Testis (tissue), 3 donors: ENCODE results near the gene PLCB1. TPM values are rescaled to one million over a fixed set of nuclear protein-coding genes. Genes with fewer than 3 reads are reported as not detected.

ENCODE experiments used
- DNase-seq: peaks from one replicate; pipeline ENCODE4 v3.0.0-alpha.2; 2019
- H3K27ac ChIP-seq, 2 donors: fragments of 200-600 bp; sonication (generic); one replicate each; pipeline ENCODE4 v1.5.1; 2019
- H3K27me3 ChIP-seq: fragments of 200-600 bp; sonication (generic); one replicate; pipeline ENCODE4 v1.5.1; 2019
- H3K36me3 ChIP-seq: fragments of 200-600 bp; sonication (generic); one replicate; pipeline ENCODE4 v1.5.1; 2017; ENCODE audit warnings: low read depth; ENCODE audit errors: missing control alignments
- H3K4me1 ChIP-seq: fragments of 200-600 bp; sonication (generic); one replicate; pipeline ENCODE4 v1.5.1; 2019
- H3K4me3 ChIP-seq, 2 donors: fragments of 200-600 bp; sonication (generic); one replicate each; pipeline ENCODE4 v1.5.1; 2017 to 2019
- H3K9me3 ChIP-seq: fragments of 200-600 bp; sonication (generic); one replicate; pipeline ENCODE4 v1.5.1; 2017
- POLR2A ChIP-seq: fragments of 450-650 bp; IDR thresholded peaks from one replicate; pipeline ENCODE4 v1.6.1; 2017; ENCODE audit warnings: antibody characterized with exemption, mild to moderate bottlenecking, moderate library complexity
- WGBS, 2 donors: methylation state at CpG; one replicate each; pipeline ENCODE4 v1.1.5; 2018; 5-methylcytosine and 5-hydroxymethylcytosine counted together
- intact Hi-C: fragments of 100-400 bp; cut with DNase I; formaldehyde crosslinking; loops from one replicate; pipeline ENCODE4 v1.15.1; 2023; ENCODE audit warnings: low total_unique reads
- polyA plus RNA-seq: library from polyadenylated mRNA; stranded (reverse); fragments of 350-450 nt; fragmentation: Illumina TruSeq; extraction: RNeasy Lipid Tissue Mini Kit (QIAGEN cat#74804); gene quantifications from one replicate; pipeline ENCODE4 v1.2.3, GENCODE V29; 2014; ENCODE audit warnings: low read depth, low replicate concordance; ENCODE audit not compliant: insufficient read depth
- total RNA-seq, 2 donors: library from RNA; depleted of rRNA; stranded (reverse); fragments of >200 nt; gene quantifications; one replicate each; pipeline ENCODE4 v1.2.3, GENCODE V29; 2016
- TF ChIP-seq, protein P1 (sequence below), 3 experiments: fragments of 450-650 bp in 2 of 3; fragments of 200-600 bp in 1 of 3; sonication (generic) in 1 of 3; IDR thresholded peaks; one replicate each; pipeline ENCODE4 v1.5.1; 2016 to 2019; ENCODE audit warnings: antibody characterized with exemption in 3 of 3, mild to moderate bottlenecking in 2 of 3, moderate library complexity in 1 of 3

The PLCB1 gene
- total and polyA plus RNA-seq, 3 donors from 2014 or later, result 3.1 to 9.8 (median 8.2) TPM

DNA sequence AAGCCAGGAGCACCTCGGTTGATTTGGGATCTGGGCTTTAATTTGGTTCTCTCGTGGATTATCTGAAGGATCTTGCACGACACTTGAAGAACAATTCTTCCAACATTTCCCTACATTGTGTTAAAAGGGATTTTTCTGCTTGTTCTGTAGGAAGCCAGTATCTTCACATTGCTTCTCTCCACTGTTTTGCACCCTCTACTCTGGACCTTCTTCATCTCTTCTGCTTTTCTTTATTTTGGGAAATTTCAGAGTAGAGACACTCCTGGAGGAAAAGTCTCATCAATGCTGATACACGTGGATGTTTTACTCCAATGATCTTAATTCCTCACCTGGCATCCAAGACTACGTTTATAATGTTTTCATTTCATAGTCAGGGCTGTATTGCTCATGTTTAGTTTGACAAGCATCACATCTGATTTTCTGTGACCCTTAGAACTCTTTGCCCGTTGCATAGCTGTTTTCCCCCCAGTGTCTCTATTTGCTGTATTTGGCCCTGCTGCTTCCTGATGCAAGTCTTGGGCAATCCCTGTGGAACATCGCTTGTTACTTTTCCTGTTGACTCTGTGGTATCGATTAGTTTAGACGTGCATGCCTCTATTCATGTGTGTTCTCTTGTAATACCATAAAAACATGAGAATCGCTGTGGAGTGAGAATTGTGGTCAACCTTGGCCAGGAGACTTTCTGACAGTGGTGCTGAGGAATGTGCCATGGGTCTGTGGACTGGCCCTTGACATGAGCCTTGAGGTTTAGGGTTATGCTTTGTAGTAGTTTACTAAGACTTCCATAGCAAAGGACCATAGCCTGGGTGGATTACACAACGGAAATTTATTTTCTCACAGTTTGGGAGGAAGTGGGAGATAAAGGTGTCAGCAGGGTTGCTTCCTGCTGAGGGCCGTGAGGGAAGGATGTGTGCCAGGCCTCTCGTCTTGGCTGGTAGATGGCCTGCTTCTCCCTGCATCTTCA lies 12.5 kb downstream of the PLCB1 start:
- no peak for DNase-seq
- intact Hi-C loops, result no loop called here
- Histone ChIP-seq H3K9me3 (no peaks in the 10 kb centered on the region), H3K27me3 (no peaks in the 10 kb centered on the region), H3K27ac (no peak overlapping the region), H3K4me1 (no peaks in the 10 kb centered on the region), H3K4me3 (no peak overlapping the region), H3K36me3 (no peaks in the 10 kb centered on the region)
- no peak for TF ChIP-seq POLR2A
- TF ChIP-seq, protein P1, sequence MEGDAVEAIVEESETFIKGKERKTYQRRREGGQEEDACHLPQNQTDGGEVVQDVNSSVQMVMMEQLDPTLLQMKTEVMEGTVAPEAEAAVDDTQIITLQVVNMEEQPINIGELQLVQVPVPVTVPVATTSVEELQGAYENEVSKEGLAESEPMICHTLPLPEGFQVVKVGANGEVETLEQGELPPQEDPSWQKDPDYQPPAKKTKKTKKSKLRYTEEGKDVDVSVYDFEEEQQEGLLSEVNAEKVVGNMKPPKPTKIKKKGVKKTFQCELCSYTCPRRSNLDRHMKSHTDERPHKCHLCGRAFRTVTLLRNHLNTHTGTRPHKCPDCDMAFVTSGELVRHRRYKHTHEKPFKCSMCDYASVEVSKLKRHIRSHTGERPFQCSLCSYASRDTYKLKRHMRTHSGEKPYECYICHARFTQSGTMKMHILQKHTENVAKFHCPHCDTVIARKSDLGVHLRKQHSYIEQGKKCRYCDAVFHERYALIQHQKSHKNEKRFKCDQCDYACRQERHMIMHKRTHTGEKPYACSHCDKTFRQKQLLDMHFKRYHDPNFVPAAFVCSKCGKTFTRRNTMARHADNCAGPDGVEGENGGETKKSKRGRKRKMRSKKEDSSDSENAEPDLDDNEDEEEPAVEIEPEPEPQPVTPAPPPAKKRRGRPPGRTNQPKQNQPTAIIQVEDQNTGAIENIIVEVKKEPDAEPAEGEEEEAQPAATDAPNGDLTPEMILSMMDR (IDR thresholded peaks at IDR 0.05), result no peak
- WGBS, 2 donors, result 88 to 91% methylated on average over 13 of the region's 13 CpGs

DNA sequence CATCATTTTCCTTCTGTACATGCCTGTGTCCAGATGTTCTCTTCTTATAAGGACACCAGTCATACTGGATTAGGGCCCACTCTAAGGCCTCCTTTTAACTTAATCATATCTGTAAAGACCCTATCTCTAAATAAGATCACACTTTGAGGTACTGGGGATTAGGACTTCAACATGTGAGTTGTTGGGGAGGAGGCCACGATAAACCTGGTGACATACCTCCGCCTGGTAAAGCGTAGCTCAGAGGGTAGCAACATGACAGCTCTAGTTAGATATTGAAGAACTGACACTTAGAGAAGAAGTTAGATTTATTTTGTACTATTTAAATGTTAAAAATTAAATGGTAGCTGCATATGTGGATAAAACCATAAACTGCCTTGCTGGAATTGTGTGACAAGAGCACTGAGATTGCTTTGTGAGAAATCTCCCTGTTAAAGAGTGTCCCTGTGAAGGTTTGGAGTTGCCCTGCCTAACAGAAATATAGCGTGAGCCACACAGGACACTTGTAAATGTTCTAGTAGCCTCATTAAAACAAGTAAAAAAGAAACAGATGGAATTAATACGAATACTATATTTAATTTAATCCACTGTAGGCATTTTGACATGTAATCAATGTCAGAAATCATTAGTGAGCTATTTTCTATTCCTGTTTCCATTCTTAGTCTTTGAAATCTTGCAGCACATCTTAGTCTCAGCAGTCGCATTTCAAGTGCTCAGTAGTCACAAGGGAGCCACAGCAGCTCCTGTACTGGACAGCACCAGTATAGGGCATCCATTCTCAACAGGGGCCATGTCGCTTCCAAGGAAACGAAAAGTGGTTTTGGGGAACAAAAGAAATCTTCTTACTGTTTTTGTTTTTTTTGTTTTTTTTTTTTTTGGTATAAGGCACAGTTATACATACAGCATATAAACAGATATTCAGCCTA lies 13.4 kb downstream of the PLCB1 start:
- no peak for DNase-seq
- Histone ChIP-seq H3K27me3 (no peaks in the 10 kb centered on the region), H3K4me3 (no peak overlapping the region), H3K27ac (no peak overlapping the region), H3K4me1 (no peaks in the 10 kb centered on the region), H3K9me3 (no peaks in the 10 kb centered on the region), H3K36me3 (no peaks in the 10 kb centered on the region)
- WGBS, 2 donors, result 90 to 93% methylated on average over 8 of the region's 8 CpGs
- TF ChIP-seq, protein P1 (IDR thresholded peaks at IDR 0.05), result no peak
- no peak for TF ChIP-seq POLR2A
- intact Hi-C loops, result no loop called here

DNA sequence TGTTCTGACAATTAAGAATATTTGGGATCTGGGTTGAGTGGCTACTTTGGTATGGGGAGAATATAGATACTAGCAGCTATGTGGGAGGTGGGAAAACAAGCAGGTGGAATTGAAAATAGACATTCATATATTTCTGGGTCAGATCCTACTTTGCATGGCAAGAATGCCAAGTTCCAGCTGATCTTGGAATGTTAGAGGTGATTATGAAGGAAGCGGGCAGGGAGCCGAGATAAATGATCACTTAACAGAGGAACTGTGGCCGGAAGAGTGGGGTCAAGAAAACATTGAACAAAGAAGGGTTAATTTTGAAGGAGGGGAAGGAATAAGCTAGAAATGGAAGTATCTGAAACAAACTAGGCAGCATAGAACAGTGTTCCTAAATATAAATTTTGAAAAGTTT lies 15.4 kb downstream of the PLCB1 start:
- Histone ChIP-seq H3K36me3 (no peaks in the 10 kb centered on the region), H3K4me1 (no peaks in the 10 kb centered on the region), H3K9me3 (no peaks in the 10 kb centered on the region), H3K27ac (no peak overlapping the region), H3K4me3 (no peak overlapping the region), H3K27me3 (no peaks in the 10 kb centered on the region)
- intact Hi-C loops, result no loop called here
- TF ChIP-seq, protein P1 (IDR thresholded peaks at IDR 0.05), result no peak
- TF ChIP-seq POLR2A, result no peak
- no peak for DNase-seq
- WGBS, 2 donors, result 81 to 92% methylated on average over 3 of the region's 3 CpGs

DNA sequence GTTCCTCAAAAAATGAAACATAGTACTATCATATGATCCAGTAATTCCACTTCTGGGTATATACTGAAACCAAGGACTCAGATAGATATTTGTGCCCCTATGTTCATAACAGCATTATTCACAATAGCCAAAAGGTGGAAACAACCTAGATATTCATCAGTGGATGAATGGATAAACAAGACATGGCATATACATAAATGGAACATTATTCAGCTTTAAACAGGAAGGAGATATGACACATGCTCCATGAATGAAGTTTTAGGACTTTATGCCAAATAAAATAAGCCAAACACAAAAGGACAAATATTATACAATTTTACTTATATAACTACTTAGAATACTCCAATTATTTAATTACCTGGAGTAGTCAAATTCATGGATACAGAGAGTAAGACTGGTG lies 16.4 kb downstream of the PLCB1 start:
- Histone ChIP-seq H3K27me3 (no peaks in the 10 kb centered on the region), H3K36me3 (no peaks in the 10 kb centered on the region), H3K27ac (no peak overlapping the region), H3K9me3 (no peaks in the 10 kb centered on the region), H3K4me3 (no peak overlapping the region), H3K4me1 (no peaks in the 10 kb centered on the region)
- DNase-seq, result no peak
- TF ChIP-seq, protein P1 (IDR thresholded peaks at IDR 0.05), result no peak
- no peak for TF ChIP-seq POLR2A
- intact Hi-C loops, result no loop called here
